Measurements from ENCODE around the gene KRTAP24-1. TPM values are rescaled to one million over a fixed set of nuclear protein-coding genes. Genes with fewer than 3 reads are reported as not detected.
A peak's percentile ranks its signal among the peaks of the same experiment; 100 is the strongest.

KRTAP24-1 gene, protein sequence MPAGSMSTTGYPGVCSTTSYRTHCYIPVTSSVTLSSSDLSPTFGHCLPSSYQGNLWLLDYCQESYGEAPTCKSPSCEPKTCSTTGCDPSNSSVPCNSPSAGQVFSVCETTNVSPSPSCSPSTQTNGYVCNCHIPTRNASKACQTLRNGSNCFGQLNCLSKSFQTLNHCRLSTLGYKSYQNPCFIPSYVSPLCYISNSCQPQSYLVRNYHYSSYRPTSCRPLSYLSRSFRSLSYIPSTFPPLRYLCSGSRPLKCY
- not detected in 2 replicates for total RNA-seq (2014; rRNA removed)
- not detected for Bru-seq, nascent RNA
- not detected for BruChase-seq, experiment 1, labeled RNA remaining after a 6-hour chase
- BruChase-seq, experiment 2, labeled RNA remaining after a 2-hour chase = not detected
- long read RNA-seq = 0 reads

DNA sequence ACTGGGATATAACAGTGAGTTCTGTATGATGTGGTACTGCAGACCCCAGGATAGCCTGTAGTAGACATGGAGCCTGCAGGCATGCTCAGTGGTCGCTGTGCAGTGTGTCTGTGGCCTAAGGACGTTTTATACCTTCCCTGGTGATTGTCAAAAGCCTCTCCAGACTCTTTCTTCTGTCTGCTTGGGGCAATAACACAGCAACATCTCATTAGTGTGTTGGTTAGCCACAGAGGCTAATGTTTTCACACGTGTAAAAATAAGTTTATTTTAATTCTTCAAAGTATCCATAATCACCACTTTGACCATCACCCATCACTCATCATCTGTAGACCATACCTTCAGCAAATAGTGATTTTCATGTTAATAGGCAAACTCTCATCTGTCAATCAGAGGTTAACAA is at the start of gene KRTAP24-1:
TSS of gene KRTAP24-1 (minus strand) at position 101 of the 400 bp plus-strand sequence. CDS start at position 83, 18 bp downstream.
- CTCF ChIA-PET = no interaction called here

DNA sequence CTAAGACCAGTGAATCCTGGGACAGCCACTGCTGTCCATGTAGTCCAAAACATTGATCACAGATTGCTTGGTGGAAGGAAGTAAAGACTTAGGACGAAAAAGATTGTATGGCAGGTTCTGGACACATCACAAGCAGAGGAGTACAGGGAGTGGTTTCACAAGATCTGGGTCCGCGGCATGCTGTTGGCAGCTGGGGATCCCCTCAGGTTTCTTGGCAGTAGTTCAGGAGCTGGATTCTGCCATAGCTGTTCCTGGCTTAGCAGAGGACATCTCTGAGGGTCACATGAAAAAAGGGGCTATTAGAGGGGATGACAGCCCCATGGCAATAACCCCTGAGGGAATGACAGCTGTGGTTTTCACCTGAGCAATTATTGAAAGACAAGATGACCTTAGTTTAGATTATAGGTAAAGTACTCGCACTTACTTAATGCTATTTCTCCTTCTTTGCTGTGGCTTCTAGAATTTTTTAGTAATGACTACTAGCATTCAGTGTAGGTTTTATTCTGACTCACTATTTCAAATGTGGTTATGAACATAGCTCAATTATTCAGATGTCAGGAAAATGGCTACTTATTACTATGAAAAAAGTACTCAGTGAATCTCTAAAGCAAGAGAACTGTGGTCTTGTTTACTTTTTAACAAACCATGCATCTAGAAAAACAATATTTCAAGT is 46.6 kb upstream of the KRTAP24-1 start:
- DNase-seq (peak; percentile 48), ATAC-seq (no peak)
- ChIA-PET POLR2A (ENCODE audit: unreplicated experiment) (no interaction called here), CTCF (no interaction called here)
- no peaks in the 10 kb centered on the region for H3K9me3 ChIP-seq (ENCODE audit: low read length)
- H3K4me2 ChIP-seq (ENCODE audit: low read length) = peak overlapping the region; percentile 30
- H3K36me3 ChIP-seq (ENCODE audit: low read depth, low read length) = no peaks in the 10 kb centered on the region
- H3K27ac ChIP-seq (ENCODE audit: low read length) = peak overlapping the region; percentile 26
- intact Hi-C loops (cut with micrococcal nuclease) = no loop called here
- no peak overlapping the region for H3K4me3 ChIP-seq (ENCODE audit: low read length)
- no peaks in the 10 kb centered on the region for H3K4me1 ChIP-seq (ENCODE audit: insufficient read depth, low read length)
- no peaks in the 10 kb centered on the region for H4K20me1 ChIP-seq (ENCODE audit: low read length)
- no peaks in the 10 kb centered on the region for H3K9me2 ChIP-seq (replicated peaks; ENCODE audit: low read length)
- H3K79me2 ChIP-seq (ENCODE audit: low read length) = no peaks in the 10 kb centered on the region
- H3K9ac ChIP-seq (ENCODE audit: low read length) = no peak overlapping the region
- H2AFZ ChIP-seq (ENCODE audit: low read length) = 0 out of 2 replicates have a peak overlapping the region, but pooled peaks have one; percentile 28
- no peaks in the 10 kb centered on the region for H3K27me3 ChIP-seq (ENCODE audit: low read length)
- no TSS peak for BruUV-seq (replicated peaks)
- TF ChIP-seq EZH2 (IDR thresholded peaks at IDR 0.05; ENCODE audit: low read length, unreplicated experiment) (no peak), EZH2phosphoT487 (IDR thresholded peaks at IDR 0.05; ENCODE audit: borderline replicate concordance, low read length) (no peak)
- TF ChIP-seq, protein P1, sequence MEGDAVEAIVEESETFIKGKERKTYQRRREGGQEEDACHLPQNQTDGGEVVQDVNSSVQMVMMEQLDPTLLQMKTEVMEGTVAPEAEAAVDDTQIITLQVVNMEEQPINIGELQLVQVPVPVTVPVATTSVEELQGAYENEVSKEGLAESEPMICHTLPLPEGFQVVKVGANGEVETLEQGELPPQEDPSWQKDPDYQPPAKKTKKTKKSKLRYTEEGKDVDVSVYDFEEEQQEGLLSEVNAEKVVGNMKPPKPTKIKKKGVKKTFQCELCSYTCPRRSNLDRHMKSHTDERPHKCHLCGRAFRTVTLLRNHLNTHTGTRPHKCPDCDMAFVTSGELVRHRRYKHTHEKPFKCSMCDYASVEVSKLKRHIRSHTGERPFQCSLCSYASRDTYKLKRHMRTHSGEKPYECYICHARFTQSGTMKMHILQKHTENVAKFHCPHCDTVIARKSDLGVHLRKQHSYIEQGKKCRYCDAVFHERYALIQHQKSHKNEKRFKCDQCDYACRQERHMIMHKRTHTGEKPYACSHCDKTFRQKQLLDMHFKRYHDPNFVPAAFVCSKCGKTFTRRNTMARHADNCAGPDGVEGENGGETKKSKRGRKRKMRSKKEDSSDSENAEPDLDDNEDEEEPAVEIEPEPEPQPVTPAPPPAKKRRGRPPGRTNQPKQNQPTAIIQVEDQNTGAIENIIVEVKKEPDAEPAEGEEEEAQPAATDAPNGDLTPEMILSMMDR (conservative IDR thresholded peaks at IDR 0.05; ENCODE audit: low read depth, low read length) = no peak
- H3F3A ChIP-seq (ENCODE audit: low read length, unreplicated experiment) = no peaks in the 10 kb centered on the region

More for the DNA sequence above, at the start of gene KRTAP24-1:
- POLR2A ChIA-PET (ENCODE audit: unreplicated experiment) = no interaction called here
- BruUV-seq (replicated peaks) = no TSS peak
- Histone ChIP-seq H3K4me1 (ENCODE audit: insufficient read depth, low read length) (no peaks in the 10 kb centered on the region), H3K27ac (ENCODE audit: low read length) (no peak within 1 kb of the TSS), H4K20me1 (ENCODE audit: low read length) (no peaks in the 10 kb centered on the region), H3K9me2 (replicated peaks; ENCODE audit: low read length) (no peaks in the 10 kb centered on the region), H3K9me3 (ENCODE audit: low read length) (no peaks in the 10 kb centered on the region), H3K9ac (ENCODE audit: low read length) (no peak within 1 kb of the TSS), H2AFZ (ENCODE audit: low read length) (no peak within 1 kb of the TSS), H3K4me3 (ENCODE audit: low read length) (no peak within 1 kb of the TSS), H3K4me2 (ENCODE audit: low read length) (no peak within 1 kb of the TSS), H3F3A (ENCODE audit: low read length, unreplicated experiment) (no peaks in the 10 kb centered on the region), H3K79me2 (ENCODE audit: low read length) (no peaks in the 10 kb centered on the region), H3K27me3 (ENCODE audit: low read length) (peaks cover 48% of the 10 kb centered on the region), H3K36me3 (ENCODE audit: low read depth, low read length) (no peaks in the 10 kb centered on the region)
- intact Hi-C loops (cut with micrococcal nuclease) = no loop called here
- DNase-seq (no peak), ATAC-seq (no peak)
- TF ChIP-seq EZH2 (IDR thresholded peaks at IDR 0.05; ENCODE audit: low read length, unreplicated experiment) = no peak
- TF ChIP-seq, protein P1 (conservative IDR thresholded peaks at IDR 0.05; ENCODE audit: low read depth, low read length) = no peak
- no peak for TF ChIP-seq EZH2phosphoT487 (IDR thresholded peaks at IDR 0.05; ENCODE audit: borderline replicate concordance, low read length)

DNA sequence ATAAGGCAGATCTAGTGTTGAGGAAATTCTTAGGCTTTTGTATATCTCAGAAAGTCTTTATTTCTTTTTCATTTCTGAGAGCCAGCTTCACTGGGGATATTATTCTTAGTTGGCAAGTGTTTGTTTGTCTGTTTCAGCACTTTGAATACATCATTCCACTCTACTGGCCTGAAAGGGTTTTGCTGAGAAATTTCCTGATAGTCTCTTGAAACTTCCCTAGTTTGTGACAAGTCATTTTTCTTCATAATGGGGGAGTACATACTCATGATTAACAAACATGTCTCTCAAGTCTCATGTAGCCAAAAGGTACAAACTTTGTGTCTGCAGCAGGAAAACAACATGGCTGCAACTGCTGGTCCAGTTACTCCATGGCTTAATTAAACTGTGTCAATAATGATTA is 43.6 kb upstream of the KRTAP24-1 start:
- Histone ChIP-seq H3K36me3 (ENCODE audit: low read depth, low read length) (no peaks in the 10 kb centered on the region), H3K4me1 (ENCODE audit: insufficient read depth, low read length) (no peaks in the 10 kb centered on the region), H4K20me1 (ENCODE audit: low read length) (no peaks in the 10 kb centered on the region), H3K27ac (ENCODE audit: low read length) (no peak overlapping the region), H3K27me3 (ENCODE audit: low read length) (no peaks in the 10 kb centered on the region), H3K4me2 (ENCODE audit: low read length) (no peak overlapping the region), H2AFZ (ENCODE audit: low read length) (no peak overlapping the region), H3K9ac (ENCODE audit: low read length) (no peak overlapping the region), H3K9me2 (replicated peaks; ENCODE audit: low read length) (no peaks in the 10 kb centered on the region), H3K79me2 (ENCODE audit: low read length) (no peaks in the 10 kb centered on the region), H3K4me3 (ENCODE audit: low read length) (no peak overlapping the region), H3K9me3 (ENCODE audit: low read length) (peaks cover 4% of the 10 kb centered on the region; the same call in 1 of the 2 replicates), H3F3A (ENCODE audit: low read length, unreplicated experiment) (no peaks in the 10 kb centered on the region)
- DNase-seq = no peak
- no TSS peak for BruUV-seq (replicated peaks)
- ATAC-seq = no peak
- TF ChIP-seq, protein P1 (conservative IDR thresholded peaks at IDR 0.05; ENCODE audit: low read depth, low read length) = no peak
- TF ChIP-seq EZH2 (IDR thresholded peaks at IDR 0.05; ENCODE audit: low read length, unreplicated experiment) (no peak), EZH2phosphoT487 (IDR thresholded peaks at IDR 0.05; ENCODE audit: borderline replicate concordance, low read length) (no peak)
- intact Hi-C loops (cut with micrococcal nuclease) = no loop called here
- CTCF ChIA-PET = no interaction called here
- POLR2A ChIA-PET (ENCODE audit: unreplicated experiment) = no interaction called here

All from PC-3 (cell line).